ENCODE measurements around the gene CFAP410. TPM values are rescaled to one million over a fixed set of nuclear protein-coding genes. Genes with fewer than 3 reads are reported as not detected.

CFAP410 gene
- polyA plus RNA-seq, 1 of the 3 experiments (the other 2 are of a cell fraction): 18.0 TPM

DNA sequence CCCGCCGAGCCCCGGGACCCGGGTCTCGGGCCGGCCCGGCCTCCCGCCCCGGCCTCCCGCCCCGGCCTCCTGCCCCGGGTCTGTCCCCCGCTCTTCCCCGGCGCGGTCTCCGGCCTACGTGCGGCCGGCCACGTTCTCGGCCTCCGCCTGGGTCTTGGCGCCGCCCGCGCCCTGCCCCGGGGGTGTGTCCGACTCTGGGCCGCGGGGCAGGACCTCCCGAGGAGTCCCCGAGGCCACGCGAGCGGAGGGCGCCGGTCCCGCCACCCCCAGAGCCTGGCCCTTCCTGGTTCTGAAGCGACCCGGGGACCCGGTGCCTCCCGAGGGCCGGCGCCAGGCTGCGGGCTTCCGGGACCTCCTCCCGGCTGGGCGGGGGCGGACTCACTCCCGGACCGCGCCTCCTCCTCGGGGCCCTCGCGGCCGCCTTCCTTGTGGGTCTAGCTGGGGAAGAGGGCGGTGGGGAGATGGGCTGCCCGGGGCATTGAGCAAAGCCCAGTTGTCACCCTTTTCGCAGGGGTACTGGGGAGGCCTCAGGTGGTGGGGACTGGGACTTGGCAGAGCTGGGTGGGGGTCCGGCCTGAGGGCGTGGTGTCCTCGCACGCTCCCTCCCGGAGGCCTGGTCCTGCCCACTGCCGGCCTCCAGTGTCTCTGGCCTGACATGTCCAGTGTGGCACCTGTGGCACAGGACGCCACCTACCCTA is 38.8 kb downstream of the CFAP410 start:
- no peak for TF ChIP-seq JUND (IDR thresholded peaks at IDR 0.05)
- TF ChIP-seq FOXM1 (IDR thresholded peaks at IDR 0.05; ENCODE audit: low read depth): no peak
- TF ChIP-seq RXRA (IDR thresholded peaks at IDR 0.05; ENCODE audit: borderline replicate concordance, low read depth): no peak
- peak; percentile 62 for TF ChIP-seq ELF1 (IDR thresholded peaks at IDR 0.05)
- no peak for TF ChIP-seq TCF12 (IDR thresholded peaks at IDR 0.05)
- Histone ChIP-seq H3K4me3 (ENCODE audit: low read depth in 2 of 2, low read length in 1 of 2) (peak overlapping the region; percentile 76 to 77), H3K4me1 (ENCODE audit: control insufficient read depth in 1 of 2, insufficient read depth in 2 of 2, low read depth in 1 of 2, low read length in 1 of 2) (peaks cover 3 to 23% of the 10 kb centered on the region in 2 experiments; a peak in 1 of 4 replicates), H3F3A (replicated peaks; ENCODE audit: insufficient read depth) (no peaks in the 10 kb centered on the region), H3K9ac (peak overlapping the region; percentile 81), H3K27ac (ENCODE audit: low read depth in 2 of 2, low read length in 1 of 2) (peak overlapping the region; percentile 40 to 62; a peak in 3 of 4 replicates), H4K20me1 (ENCODE audit: insufficient read depth) (peaks cover 43% of the 10 kb centered on the region), H3K36me3 (replicated peaks in 1 of 2; ENCODE audit: control insufficient read depth in 1 of 2, insufficient read depth in 2 of 2, low read length in 1 of 2) (no peaks in the 10 kb centered on the region), H3K27me3 (ENCODE audit: insufficient read depth) (no peaks in the 10 kb centered on the region), H3K79me2 (ENCODE audit: insufficient read depth) (peaks cover 53% of the 10 kb centered on the region), H3K4me2 (peak overlapping the region; percentile 97), H2AFZ (ENCODE audit: low read depth) (no peak overlapping the region), H3K9me3 (no peaks in the 10 kb centered on the region), H3K9me2 (no peaks in the 10 kb centered on the region)
- ChIA-PET POLR2A (interaction anchor here (0.9 kb wide), 1 partner anchor 38 kb away, joined by 3 read pairs; no protein-coding TSS in a partner anchor), CTCF (interaction anchor here (2.1 kb wide), 1 partner anchor 37 kb away, joined by 9 read pairs; no protein-coding TSS in a partner anchor)
- WGBS (ENCODE audit: low lambda C conversion rate): 15% methylated on average over 10 of the region's 67 CpGs
- DNase-seq: peak; percentile 89

DNA sequence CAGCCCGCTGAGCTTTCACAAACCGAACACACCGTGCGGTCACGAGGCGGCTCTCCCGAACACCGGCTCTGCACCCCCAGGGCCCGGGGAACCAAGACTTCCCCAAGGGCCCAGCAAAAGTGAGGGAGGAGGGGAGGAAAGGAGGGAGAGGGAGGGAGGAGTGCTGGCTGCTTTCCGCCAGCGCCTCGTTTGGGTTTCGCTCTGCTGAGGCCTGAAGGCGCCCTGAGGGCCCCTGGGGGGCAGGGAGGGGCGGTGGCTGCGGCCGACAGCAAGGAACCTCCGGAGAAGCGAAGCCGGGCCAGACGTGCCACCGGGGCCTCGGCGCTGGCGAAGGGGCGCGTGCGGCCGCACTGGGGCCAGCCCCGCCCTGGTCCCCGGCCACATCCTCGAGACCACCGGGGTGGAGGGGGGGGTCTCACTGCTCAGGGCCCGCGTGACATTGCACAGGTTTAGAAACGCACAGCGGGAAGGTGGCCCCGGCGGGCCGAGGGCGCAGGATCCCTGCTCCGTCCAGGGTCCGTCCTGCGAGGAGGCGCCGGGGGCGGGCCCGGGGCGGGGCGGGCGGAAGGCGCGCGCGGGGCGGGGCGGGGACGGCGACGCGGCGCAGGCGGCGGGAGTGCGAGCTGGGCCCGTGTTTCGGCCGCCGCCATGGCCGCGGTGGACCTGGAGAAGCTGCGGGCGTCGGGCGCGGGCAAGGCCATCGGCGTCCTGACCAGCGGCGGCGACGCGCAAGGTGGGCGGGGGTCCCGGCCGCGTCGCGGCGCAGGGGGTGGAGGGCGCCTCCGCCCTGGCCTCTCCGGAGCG is 39.5 kb downstream of the CFAP410 start, which contains the start of gene PFKL:
Gene PFKL, plus strand, starts transcription at position 596 of the 804 bp plus-strand sequence. Its CDS starts 53 bp downstream, at position 649.
- ChIA-PET POLR2A (interaction anchor here (0.9 kb wide), 1 partner anchor 39 kb away, joined by 3 read pairs; no protein-coding TSS in a partner anchor), CTCF (interaction anchor here (0.6 kb wide), 1 partner anchor 367 kb away, joined by 3 read pairs; the partner anchor contains the start of gene KRTAP12-2)
- Histone ChIP-seq H3K4me1 (ENCODE audit: control insufficient read depth in 1 of 2, insufficient read depth in 2 of 2, low read depth in 1 of 2, low read length in 1 of 2) (peaks cover 3 to 21% of the 10 kb centered on the region in 2 experiments; a peak in 1 of 4 replicates), H4K20me1 (ENCODE audit: insufficient read depth) (peaks cover 36% of the 10 kb centered on the region), H3K27me3 (ENCODE audit: insufficient read depth) (no peaks in the 10 kb centered on the region), H3K27ac (ENCODE audit: low read depth in 2 of 2, low read length in 1 of 2) (peak within 1 kb of the TSS; percentile 62 to 64), H2AFZ (ENCODE audit: low read depth) (peak within 1 kb of the TSS; percentile 26), H3F3A (replicated peaks; ENCODE audit: insufficient read depth) (no peaks in the 10 kb centered on the region), H3K9me2 (no peaks in the 10 kb centered on the region), H3K36me3 (replicated peaks in 1 of 2; ENCODE audit: control insufficient read depth in 1 of 2, insufficient read depth in 2 of 2, low read length in 1 of 2) (no peaks in the 10 kb centered on the region), H3K9ac (peak within 1 kb of the TSS; percentile 81), H3K79me2 (ENCODE audit: insufficient read depth) (peaks cover 45% of the 10 kb centered on the region), H3K4me3 (ENCODE audit: low read depth in 2 of 2, low read length in 1 of 2) (peak within 1 kb of the TSS; percentile 76 to 77), H3K9me3 (no peaks in the 10 kb centered on the region), H3K4me2 (peak within 1 kb of the TSS; percentile 97)
- TF ChIP-seq, protein P1, sequence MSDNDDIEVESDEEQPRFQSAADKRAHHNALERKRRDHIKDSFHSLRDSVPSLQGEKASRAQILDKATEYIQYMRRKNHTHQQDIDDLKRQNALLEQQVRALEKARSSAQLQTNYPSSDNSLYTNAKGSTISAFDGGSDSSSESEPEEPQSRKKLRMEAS (IDR thresholded peaks at IDR 0.05; ENCODE audit: low read depth): 0 out of 2 replicates have a peak, but pooled peaks have one; percentile 45
- TF ChIP-seq MEF2A (IDR thresholded peaks at IDR 0.05; ENCODE audit: borderline replicate concordance, low read depth) (no peak), TCF12 (IDR thresholded peaks at IDR 0.05) (no peak), MXI1 (IDR thresholded peaks at IDR 0.05; ENCODE audit: low read depth, low read length) (no peak), GATA2 (CRISPR knock-in tag; IDR thresholded peaks at IDR 0.05) (no peak), YY1 (IDR thresholded peaks at IDR 0.05; ENCODE audit: low read depth) (0 out of 2 replicates have a peak, but pooled peaks have one; percentile 21), CHD2 (IDR thresholded peaks at IDR 0.05; ENCODE audit: low read length, partially characterized antibody) (no peak), EZH2phosphoT487 (IDR thresholded peaks at IDR 0.05; ENCODE audit: borderline replicate concordance, low read depth) (no peak), POLR2AphosphoS5 (IDR thresholded peaks at IDR 0.05; ENCODE audit: low read depth, low read length) (peak; percentile 40), EP300 (IDR thresholded peaks at IDR 0.05; ENCODE audit: borderline replicate concordance in 1 of 2, low read depth in 1 of 2, low read length in 1 of 2) (no peak)
- TF ChIP-seq, protein P2, sequence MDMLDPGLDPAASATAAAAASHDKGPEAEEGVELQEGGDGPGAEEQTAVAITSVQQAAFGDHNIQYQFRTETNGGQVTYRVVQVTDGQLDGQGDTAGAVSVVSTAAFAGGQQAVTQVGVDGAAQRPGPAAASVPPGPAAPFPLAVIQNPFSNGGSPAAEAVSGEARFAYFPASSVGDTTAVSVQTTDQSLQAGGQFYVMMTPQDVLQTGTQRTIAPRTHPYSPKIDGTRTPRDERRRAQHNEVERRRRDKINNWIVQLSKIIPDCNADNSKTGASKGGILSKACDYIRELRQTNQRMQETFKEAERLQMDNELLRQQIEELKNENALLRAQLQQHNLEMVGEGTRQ (IDR thresholded peaks at IDR 0.05; ENCODE audit: borderline replicate concordance, low read depth, low read length): no peak
- TF ChIP-seq, protein P3, sequence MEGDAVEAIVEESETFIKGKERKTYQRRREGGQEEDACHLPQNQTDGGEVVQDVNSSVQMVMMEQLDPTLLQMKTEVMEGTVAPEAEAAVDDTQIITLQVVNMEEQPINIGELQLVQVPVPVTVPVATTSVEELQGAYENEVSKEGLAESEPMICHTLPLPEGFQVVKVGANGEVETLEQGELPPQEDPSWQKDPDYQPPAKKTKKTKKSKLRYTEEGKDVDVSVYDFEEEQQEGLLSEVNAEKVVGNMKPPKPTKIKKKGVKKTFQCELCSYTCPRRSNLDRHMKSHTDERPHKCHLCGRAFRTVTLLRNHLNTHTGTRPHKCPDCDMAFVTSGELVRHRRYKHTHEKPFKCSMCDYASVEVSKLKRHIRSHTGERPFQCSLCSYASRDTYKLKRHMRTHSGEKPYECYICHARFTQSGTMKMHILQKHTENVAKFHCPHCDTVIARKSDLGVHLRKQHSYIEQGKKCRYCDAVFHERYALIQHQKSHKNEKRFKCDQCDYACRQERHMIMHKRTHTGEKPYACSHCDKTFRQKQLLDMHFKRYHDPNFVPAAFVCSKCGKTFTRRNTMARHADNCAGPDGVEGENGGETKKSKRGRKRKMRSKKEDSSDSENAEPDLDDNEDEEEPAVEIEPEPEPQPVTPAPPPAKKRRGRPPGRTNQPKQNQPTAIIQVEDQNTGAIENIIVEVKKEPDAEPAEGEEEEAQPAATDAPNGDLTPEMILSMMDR (IDR thresholded peaks at IDR 0.05): no peak
- TF ChIP-seq, protein P4, sequence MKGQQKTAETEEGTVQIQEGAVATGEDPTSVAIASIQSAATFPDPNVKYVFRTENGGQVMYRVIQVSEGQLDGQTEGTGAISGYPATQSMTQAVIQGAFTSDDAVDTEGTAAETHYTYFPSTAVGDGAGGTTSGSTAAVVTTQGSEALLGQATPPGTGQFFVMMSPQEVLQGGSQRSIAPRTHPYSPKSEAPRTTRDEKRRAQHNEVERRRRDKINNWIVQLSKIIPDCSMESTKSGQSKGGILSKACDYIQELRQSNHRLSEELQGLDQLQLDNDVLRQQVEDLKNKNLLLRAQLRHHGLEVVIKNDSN (IDR thresholded peaks at IDR 0.05; ENCODE audit: borderline replicate concordance, low read depth): no peak
- 8% methylated on average over 14 of the region's 94 CpGs for WGBS (ENCODE audit: low lambda C conversion rate)
- DNase-seq: peak; percentile 96
